Astrocyte of the hippocampus (primary cell): ENCODE results near the gene CSKMT.
"Not testable (repeated sequence)": the region's sequence is repeated elsewhere in the genome, so short reads cannot be mapped to it uniquely, and the experiment has no call there.

Source experiments
- DNase-seq: peaks from one replicate; pipeline ENCODE4 v3.0.0; 2011; ENCODE audit warnings: low read depth, low spot score

CSKMT gene

GRCh38 chr11:62689421-62690183 lies 24.5 kb downstream of the CSKMT start, which contains the start of gene LRRN4CL:
TSS of gene LRRN4CL (minus strand) at chr11:62689530. CDS start at chr11:62688508, 1,022 bp downstream.
- DNase-seq = peak; percentile 86

DNA sequence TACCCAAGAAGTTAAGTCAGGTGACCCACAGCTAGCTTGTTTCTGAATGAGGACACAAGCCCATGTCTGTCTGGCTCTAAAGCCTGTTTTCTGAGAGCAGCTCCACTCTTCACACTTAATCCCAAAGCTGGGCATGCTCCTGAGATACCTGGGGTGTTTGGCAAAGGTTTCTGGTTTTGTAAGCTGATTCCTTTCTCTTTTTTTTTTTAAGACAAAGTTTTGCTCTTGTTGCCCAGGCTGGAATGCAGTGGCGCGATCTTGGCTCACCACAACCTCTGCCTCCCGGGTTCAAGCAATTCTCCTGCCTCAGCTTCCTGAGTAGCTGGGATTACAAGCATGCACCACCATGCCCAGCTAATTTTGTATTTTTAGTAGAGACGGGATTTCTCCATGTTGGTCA lies 28.5 kb downstream of the CSKMT start:
- not testable (repeated sequence) for DNase-seq

DNA sequence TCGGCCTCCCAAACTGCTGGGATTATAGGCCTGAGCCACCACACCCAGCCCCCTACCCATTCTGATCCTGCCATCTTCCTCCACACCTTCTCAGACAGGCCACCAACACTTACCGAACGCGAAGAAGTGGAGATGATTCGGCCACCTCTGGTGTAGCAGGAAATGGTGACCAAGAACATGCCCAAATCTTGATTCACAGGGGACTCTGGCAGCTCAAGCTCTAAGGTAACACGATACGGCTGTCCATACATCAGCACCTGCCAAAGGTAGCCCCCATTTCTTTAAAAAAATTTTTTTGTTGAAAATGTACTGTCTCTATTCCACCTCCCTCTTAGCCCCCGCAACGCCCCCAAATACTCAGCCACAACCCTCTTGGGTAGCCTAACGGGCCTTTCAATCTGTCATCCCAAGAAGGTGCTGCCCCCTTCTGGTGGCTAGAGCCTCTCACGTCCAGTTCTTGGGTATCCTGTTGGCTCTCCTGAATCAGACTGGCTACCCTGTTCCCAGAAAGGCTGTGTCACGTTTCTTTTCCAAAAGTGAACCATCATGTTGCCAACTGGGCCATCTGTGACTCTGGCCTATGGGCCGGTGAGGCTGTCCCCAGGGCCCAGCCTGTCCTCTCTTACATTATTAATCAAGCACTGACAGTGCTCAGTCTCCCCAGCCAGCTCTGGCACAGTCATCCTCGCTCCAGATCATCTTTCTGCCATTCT lies 29.5 kb downstream of the CSKMT start:
- DNase-seq = peak; percentile 84

- no peak for DNase-seq
Measured at GRCh38 chr11:62702246-62702645, 37.1 kb downstream of the CSKMT start.

DNA sequence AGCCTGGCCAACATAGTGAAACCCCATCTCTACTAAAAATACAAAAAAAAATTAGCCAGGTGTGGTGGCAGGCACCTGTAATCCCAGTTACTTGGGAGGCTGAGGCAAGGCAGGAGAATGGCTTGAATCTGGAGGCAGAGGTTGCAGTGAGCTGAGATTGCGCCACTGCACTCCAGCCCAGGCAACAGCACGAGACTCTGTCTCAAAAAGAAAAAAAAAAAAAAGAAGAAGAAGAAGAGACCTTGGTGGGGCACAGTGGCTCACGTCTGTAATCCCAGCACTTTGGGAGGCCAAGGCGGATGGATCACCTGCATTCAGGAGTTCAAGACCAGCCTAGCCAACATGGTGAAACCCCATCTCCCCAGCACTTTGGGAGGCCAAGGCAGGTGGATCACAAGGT lies 38.8 kb downstream of the CSKMT start:
- DNase-seq = not testable (repeated sequence)

- peak; percentile 32 for DNase-seq
Measured at GRCh38 chr11:62705413-62705812, 40.3 kb downstream of the CSKMT start.

DNA sequence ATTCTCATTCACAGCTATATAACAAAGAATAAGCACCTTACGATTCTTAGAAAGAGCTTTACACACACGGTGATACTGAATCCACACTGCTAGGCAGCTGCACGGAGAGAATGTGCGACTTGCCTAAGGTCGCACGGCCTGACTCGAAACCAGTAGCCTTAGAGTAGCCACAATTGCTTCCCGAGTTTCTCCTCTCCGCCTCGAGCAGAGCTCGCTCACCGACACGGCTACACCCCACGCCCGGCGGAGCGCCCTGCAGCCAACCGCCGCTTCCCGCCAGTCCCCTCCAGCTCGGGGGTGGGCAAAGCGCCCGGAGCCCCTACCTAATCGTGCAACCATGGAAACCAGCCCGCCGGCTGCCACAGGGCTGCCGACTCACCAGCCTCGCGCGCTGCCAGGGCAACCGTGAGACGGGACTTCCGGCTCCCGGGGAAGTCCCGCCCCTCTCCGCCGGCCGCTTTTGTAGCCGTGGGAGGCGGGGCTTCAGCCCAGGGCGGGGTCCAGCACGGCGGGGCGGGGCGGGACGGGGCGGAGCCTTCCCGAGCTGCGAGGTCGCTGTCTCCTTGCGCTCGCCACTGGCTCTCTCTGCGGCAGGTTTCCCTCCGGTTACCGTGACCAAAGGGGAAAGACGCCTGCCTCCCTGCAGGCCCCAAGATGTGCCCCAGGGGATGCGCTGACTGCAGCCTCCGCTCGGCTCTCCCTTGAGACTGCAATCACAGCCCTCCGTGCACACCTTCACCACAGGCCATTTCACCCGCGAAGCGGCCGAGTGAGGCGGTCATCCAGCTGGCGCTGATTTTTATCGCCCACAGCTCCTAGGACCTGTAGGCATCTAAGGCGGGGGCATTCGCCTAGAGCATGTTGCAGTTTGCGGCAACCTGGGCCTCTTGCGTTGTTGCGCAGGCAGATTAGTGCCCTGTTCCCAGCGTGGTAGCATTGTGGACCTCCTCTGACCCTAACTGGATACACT lies 41.1 kb downstream of the CSKMT start:
- peak; percentile 99 for DNase-seq

GRCh38 chr11:62706850-62707247 lies 41.7 kb downstream of the CSKMT start:
- DNase-seq = no peak

GRCh38 chr11:62707277-62707861 lies 42.3 kb downstream of the CSKMT start, which contains the start of the genes BSCL2 and GNG3:
TSS of gene BSCL2 (minus strand) at chr11:62707424. CDS start at chr11:62707195, 229 bp downstream.
TSS of gene GNG3 (plus strand) at chr11:62707676. CDS start at chr11:62708296, 620 bp downstream.
- peak; percentile 81 for DNase-seq

DNA sequence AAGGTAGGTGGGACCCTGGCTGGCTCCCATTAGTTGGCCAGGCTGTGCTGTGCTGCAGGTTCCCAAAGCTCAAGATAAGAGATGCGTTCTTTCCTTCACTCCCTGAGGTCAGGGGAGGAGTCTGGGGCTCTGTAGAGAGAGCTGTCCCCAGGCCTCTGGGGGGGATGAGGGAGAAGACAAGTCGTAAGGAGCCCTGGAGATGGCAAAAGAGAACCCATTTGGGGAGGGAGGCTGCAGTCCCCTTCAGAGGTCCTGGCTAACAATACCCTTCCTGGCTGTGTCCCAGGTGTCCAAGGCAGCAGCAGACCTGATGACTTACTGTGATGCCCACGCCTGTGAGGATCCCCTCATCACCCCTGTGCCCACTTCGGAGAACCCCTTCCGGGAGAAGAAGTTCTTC lies 43.3 kb downstream of the CSKMT start:
- DNase-seq = no peak

GRCh38 chr11:62708793-62709192 lies 43.7 kb downstream of the CSKMT start:
- no peak for DNase-seq

- DNase-seq = peak; percentile 99
Measured at GRCh38 chr11:62709247-62710000, 44.3 kb downstream of the CSKMT start.

DNA sequence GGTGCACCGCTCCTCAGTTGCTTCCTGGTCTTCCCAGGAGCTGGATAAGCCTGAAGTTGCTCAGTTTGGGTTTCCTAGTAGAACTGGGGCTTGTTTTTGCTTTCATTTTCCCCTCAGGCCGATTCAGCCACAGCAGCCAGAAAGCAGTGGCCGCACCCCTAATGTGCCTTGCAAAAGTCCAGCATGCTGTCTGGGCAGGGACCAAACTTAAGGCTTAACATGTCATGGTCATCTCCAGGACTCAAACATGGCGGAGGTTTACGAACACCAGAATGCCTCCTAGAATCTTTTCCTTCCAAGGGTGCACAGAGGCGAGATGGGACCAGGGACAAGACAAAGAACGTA lies 44.9 kb downstream of the CSKMT start:
- DNase-seq = no peak

GRCh38 chr11:62712276-62712812 lies 47.2 kb downstream of the CSKMT start:
- DNase-seq = no peak

DNA sequence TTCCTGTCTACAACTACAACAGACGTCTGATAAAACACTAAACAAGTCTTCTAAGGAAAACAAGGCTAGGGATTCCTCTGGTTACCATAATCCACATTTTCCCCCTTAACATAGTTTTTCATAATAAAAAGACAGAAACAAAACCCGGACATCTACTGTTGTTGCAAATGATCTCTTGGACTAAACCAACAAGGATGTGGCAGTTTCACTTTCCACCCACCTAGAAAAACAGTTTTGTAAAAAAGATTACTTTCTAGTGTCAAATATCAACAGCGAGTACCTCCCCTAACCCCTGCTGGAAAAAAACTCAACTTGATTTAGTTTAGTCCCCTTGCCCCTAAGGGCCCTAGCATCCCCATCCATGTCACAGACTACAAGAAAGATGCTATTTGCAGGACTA lies 47.7 kb downstream of the CSKMT start:
- no peak for DNase-seq

- no peak for DNase-seq
Measured at GRCh38 chr11:62713343-62713742, 48.2 kb downstream of the CSKMT start.

DNA sequence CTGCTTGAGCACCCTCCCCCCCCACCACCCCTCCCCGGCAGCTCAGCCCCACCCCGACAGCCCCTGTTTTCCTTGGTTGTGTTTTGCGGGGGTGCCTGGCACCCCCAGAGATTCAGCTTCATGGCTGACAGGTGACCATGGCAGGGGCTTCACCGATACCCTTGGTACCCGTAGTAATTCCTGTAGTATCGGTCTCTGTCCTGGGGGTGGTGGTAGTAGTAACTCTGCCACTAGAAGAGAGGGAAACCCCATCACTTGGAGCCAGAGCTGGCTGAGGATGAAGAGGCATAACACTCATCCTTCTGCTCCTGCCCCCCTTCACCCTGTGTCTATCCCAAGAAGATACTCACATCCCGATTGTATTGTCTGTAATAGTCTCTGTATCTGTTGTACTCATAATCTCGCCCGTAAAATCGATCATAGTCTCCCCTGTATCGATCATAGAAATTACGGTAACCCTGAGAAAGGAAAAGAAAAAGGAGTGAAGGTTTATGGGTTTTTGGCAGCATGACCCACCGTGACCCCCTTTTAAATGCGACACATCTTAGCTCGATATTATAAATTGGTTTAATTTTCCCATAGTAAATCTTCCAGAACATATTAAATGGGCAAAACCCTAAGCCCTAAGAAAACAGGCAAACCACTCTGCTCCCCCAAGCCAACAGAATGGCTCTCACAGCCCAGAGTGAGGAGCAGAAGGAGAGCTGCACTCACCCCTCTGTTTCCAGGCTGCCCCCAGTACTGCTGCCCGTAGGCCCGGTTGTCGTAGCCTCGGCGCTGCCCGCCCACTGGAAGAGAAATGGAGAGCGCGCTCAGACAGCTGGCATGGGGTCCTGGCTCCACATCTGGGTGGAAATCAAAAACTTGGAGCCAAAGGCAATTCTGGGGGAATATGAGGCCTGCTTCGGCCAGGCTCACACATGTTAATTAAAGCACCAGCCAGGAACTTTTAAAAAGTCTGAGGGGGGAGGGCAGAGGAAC lies 50.3 kb downstream of the CSKMT start:
- DNase-seq = no peak

- no peak for DNase-seq
Measured at GRCh38 chr11:62716206-62716605, 51.1 kb downstream of the CSKMT start.

DNA sequence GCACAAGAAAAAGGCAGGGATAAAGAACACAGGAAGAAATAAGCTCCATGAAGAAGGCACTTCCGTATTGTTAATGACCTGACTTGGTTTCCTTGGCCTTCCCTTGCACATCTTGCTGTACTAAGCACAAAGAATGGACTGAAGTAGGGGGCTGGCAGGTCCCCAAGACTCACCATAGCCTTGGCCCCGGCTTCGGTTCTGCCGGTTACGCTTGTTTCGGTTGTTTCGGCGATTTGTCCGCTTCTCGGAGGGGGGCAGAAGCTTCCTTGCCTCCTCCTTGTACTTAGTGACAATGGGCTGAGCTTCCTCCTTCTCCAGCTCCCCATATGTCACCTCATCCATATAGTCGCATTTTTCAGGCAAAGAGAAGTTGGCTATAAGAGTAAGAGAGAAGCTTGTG lies 51.7 kb downstream of the CSKMT start:
- no peak for DNase-seq
